SJCRH30 (cell line): ENCODE measurements around the gene ERMP1. TPM values are rescaled to one million over a fixed set of nuclear protein-coding genes. Genes with fewer than 3 reads are reported as not detected.

Source experiments
- DNase-seq, 2 experiments: peaks; one replicate each; pipeline ENCODE4 v3.0.0-alpha.2; 2015 to 2020
- H3K27ac ChIP-seq: fragments of 250-450 bp; sonication (Bioruptor Pico); 2 replicates; pipeline ENCODE4 v1.5.1; 2020; ENCODE audit warnings: mild to moderate bottlenecking, moderate library complexity
- H3K27me3 ChIP-seq: fragments of 250-450 bp; sonication (Bioruptor Pico); 2 replicates; pipeline ENCODE4 v1.5.1; 2020; ENCODE audit warnings: mild to moderate bottlenecking, moderate library complexity
- H3K36me3 ChIP-seq: fragments of 250-450 bp; sonication (Bioruptor Pico); 2 replicates; pipeline ENCODE4 v1.5.1; 2020; ENCODE audit warnings: mild to moderate bottlenecking, moderate library complexity
- H3K4me1 ChIP-seq: fragments of 250-450 bp; sonication (Bioruptor Pico); 2 replicates; pipeline ENCODE4 v1.5.1; 2020; ENCODE audit warnings: mild to moderate bottlenecking, moderate library complexity
- H3K4me3 ChIP-seq: fragments of 250-450 bp; sonication (Bioruptor Pico); 2 replicates; pipeline ENCODE4 v1.5.1; 2020; ENCODE audit warnings: mild to moderate bottlenecking, moderate library complexity
- H3K9me3 ChIP-seq: fragments of 250-450 bp; sonication (Bioruptor Pico); replicated peaks from 2 replicates; pipeline ENCODE4 v1.5.1; 2020; ENCODE audit warnings: mild to moderate bottlenecking, moderate library complexity
- total RNA-seq: library from RNA; depleted of rRNA; stranded (reverse); fragments of >200 nt; shearing (Covaris generic); gene quantifications from 2 replicates; pipeline ENCODE4 v1.2.3, GENCODE V29; 2014; rRNA removed

ERMP1 gene
- total RNA-seq, 1 experiment from 2014 or later, result 10.4 TPM

DNA sequence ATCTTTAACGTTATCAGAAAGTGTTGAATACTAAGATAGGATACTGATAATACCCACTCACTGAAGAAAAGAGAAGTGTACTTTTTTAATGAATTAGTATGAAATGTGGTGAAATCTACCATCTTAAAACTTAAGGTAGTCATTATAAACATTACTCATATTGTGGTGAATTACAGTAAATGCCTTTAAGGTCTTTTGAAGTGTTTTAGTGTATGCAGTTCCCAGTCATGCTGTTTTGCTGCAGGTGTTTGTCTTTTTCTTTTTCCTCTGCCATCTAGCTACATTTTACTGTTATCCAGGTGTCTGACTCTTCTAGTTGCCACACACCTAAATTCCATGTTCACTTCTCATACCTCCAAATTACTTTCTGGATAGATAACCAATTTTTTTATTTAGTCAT, 72.6 kb downstream of the ERMP1 start:
- no peaks in the 10 kb centered on the region for H3K9me3 ChIP-seq
- peaks cover 47% of the 10 kb centered on the region for H3K36me3 ChIP-seq
- H3K4me1 ChIP-seq, result peaks cover 9% of the 10 kb centered on the region; the same call in 1 of the 2 replicates

GRCh38 chr9:5756633-5757032, 76.3 kb downstream of the ERMP1 start:
- Histone ChIP-seq H3K4me1 (no peaks in the 10 kb centered on the region), H3K27me3 (no peaks in the 10 kb centered on the region), H3K27ac (no peak overlapping the region), H3K4me3 (no peak overlapping the region), H3K36me3 (peaks cover 34% of the 10 kb centered on the region), H3K9me3 (no peaks in the 10 kb centered on the region)
- no peak for DNase-seq

More for the DNA sequence above, 72.6 kb downstream of the ERMP1 start:
- no peak for DNase-seq
- H3K27ac ChIP-seq, result no peak overlapping the region
- no peak overlapping the region for H3K4me3 ChIP-seq
- no peaks in the 10 kb centered on the region for H3K27me3 ChIP-seq

GRCh38 chr9:5750569-5750968, 82.3 kb downstream of the ERMP1 start:
- Histone ChIP-seq H3K36me3 (peaks cover 35% of the 10 kb centered on the region), H3K9me3 (no peaks in the 10 kb centered on the region), H3K27me3 (no peaks in the 10 kb centered on the region), H3K4me1 (no peaks in the 10 kb centered on the region), H3K27ac (no peak overlapping the region), H3K4me3 (no peak overlapping the region)
- DNase-seq, result no peak

GRCh38 chr9:5749306-5749705, 83.6 kb downstream of the ERMP1 start:
- DNase-seq, result no peak
- Histone ChIP-seq H3K36me3 (peaks cover 38% of the 10 kb centered on the region), H3K27ac (no peak overlapping the region), H3K9me3 (no peaks in the 10 kb centered on the region), H3K4me1 (no peaks in the 10 kb centered on the region), H3K27me3 (no peaks in the 10 kb centered on the region), H3K4me3 (no peak overlapping the region)

- H3K9me3 ChIP-seq, result no peaks in the 10 kb centered on the region
- H3K36me3 ChIP-seq, result peaks cover 37% of the 10 kb centered on the region
- H3K27me3 ChIP-seq, result no peaks in the 10 kb centered on the region
- DNase-seq, result no peak
- no peak overlapping the region for H3K27ac ChIP-seq
- no peak overlapping the region for H3K4me3 ChIP-seq
- H3K4me1 ChIP-seq, result no peaks in the 10 kb centered on the region
These were observed 84.5 kb downstream of the ERMP1 start for GRCh38 chr9:5748438-5748837.

- Histone ChIP-seq H3K9me3 (no peaks in the 10 kb centered on the region), H3K4me3 (no peak overlapping the region), H3K4me1 (no peaks in the 10 kb centered on the region), H3K27ac (no peak overlapping the region), H3K27me3 (no peaks in the 10 kb centered on the region), H3K36me3 (peaks cover 29% of the 10 kb centered on the region)
- DNase-seq, result no peak
These were observed 89.8 kb downstream of the ERMP1 start for GRCh38 chr9:5743109-5743508.

- Histone ChIP-seq H3K9me3 (no peaks in the 10 kb centered on the region), H3K4me3 (no peak overlapping the region), H3K4me1 (no peaks in the 10 kb centered on the region), H3K27me3 (no peaks in the 10 kb centered on the region), H3K36me3 (peaks cover 14% of the 10 kb centered on the region; the same call in 1 of the 2 replicates), H3K27ac (no peak overlapping the region)
- DNase-seq, result no peak
These were observed 96.2 kb downstream of the ERMP1 start for GRCh38 chr9:5736563-5737346.

- Histone ChIP-seq H3K27ac (no peak overlapping the region), H3K36me3 (peaks cover 12% of the 10 kb centered on the region; the same call in 1 of the 2 replicates), H3K9me3 (no peaks in the 10 kb centered on the region), H3K4me3 (no peak overlapping the region), H3K4me1 (no peaks in the 10 kb centered on the region), H3K27me3 (no peaks in the 10 kb centered on the region)
- no peak for DNase-seq
These were observed 97.8 kb downstream of the ERMP1 start for GRCh38 chr9:5735072-5735471.

Other genes starting within 250 kb of the ERMP1 start
- gene RIC1, start 204.0 kb downstream of the ERMP1 start, total RNA-seq, result 26.6 and 30.9 TPM in 2 replicates
- 0.04 TPM in 1 of 2 replicates, not detected in the other for gene MLANA, start 57.8 kb upstream of the ERMP1 start, total RNA-seq
- 23.4 and 25.2 TPM in 2 replicates for gene RANBP6, start 182.5 kb upstream of the ERMP1 start, total RNA-seq